Neural progenitor cell (in vitro differentiated cells): ENCODE data around the gene UNC119B.

Experiments used
- EZH2phosphoT487 ChIP-seq: fragments of 200-600 bp; sonication (generic); IDR thresholded peaks from 2 replicates; pipeline ENCODE4 v1.6.1; 2017; ENCODE audit warnings: antibody characterized with exemption
- TF ChIP-seq, protein P1 (sequence below): fragments of 200-600 bp; sonication (generic); IDR thresholded peaks from 2 replicates; pipeline ENCODE4 v1.5.1; 2017; ENCODE audit warnings: antibody characterized with exemption, mild to moderate bottlenecking

DNA sequence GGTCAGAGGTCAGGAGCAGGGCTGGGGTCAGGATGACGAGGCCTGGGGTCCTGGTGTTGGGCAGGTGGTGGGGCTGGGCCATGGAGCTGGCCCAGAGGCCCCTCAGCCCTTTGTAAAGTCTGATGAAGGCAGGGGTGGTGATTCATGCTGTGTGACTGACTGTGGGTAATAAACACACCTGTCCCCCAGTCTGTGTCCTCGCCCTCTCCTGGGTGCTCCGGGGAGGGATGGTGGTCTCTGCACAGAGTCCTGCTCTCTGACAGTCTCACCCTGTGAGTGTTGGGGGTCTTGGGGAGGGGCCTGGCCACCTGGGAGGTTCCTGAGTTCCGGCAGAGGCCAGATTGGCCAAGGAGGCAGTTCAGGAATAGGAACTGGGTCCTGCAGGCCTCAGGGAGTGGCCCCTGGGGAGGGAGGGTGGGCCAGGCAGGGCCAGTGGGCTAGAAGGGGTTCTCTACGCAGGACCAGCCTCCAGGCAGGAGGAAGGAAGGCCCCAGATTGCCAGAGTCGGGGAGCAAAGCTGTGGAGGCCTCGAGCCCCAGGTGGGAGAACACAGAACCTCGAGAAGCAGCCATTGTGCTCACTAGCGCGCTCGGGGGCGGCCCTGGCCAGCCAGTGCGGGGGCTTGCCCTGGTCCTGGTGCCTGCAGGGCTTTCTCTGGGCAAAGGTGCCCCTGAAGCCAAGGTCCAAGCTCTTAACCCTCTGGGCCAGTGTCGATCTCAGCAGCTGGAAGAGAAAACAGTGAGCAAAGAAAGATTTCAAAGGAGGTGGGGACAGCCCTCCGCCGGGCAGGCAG is 29.8 kb downstream of the UNC119B start:
- TF ChIP-seq, protein P1, sequence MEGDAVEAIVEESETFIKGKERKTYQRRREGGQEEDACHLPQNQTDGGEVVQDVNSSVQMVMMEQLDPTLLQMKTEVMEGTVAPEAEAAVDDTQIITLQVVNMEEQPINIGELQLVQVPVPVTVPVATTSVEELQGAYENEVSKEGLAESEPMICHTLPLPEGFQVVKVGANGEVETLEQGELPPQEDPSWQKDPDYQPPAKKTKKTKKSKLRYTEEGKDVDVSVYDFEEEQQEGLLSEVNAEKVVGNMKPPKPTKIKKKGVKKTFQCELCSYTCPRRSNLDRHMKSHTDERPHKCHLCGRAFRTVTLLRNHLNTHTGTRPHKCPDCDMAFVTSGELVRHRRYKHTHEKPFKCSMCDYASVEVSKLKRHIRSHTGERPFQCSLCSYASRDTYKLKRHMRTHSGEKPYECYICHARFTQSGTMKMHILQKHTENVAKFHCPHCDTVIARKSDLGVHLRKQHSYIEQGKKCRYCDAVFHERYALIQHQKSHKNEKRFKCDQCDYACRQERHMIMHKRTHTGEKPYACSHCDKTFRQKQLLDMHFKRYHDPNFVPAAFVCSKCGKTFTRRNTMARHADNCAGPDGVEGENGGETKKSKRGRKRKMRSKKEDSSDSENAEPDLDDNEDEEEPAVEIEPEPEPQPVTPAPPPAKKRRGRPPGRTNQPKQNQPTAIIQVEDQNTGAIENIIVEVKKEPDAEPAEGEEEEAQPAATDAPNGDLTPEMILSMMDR = no peak
- TF ChIP-seq EZH2phosphoT487 = no peak
